Adipocyte (in vitro differentiated cells): ENCODE results near the gene KNDC1.
"Not testable (repeated sequence)": the region's sequence is repeated elsewhere in the genome, so short reads cannot be mapped to it uniquely, and the experiment has no call there.

Source experiments
- DNase-seq: peaks from one replicate; pipeline ENCODE4 v3.0.0-alpha.2; 2015; ENCODE audit warnings: low read depth
- H3K27me3 ChIP-seq: replicated peaks from 2 replicates; pipeline ENCODE4 v1.7.0; 2013; ENCODE audit warnings: mild to moderate bottlenecking, low read length, moderate library complexity; ENCODE audit not compliant: control insufficient read depth, insufficient read depth
- H3K36me3 ChIP-seq: 2 replicates; pipeline ENCODE4 v1.7.0; 2013; ENCODE audit warnings: low read length, mild to moderate bottlenecking, moderate library complexity; ENCODE audit not compliant: control insufficient read depth, insufficient read depth, severe bottlenecking
- H3K4me1 ChIP-seq: 2 replicates; pipeline ENCODE4 v1.7.0; 2013; ENCODE audit warnings: mild to moderate bottlenecking, low read length, moderate library complexity; ENCODE audit not compliant: control insufficient read depth, insufficient read depth
- H3K4me3 ChIP-seq: 2 replicates; pipeline ENCODE4 v1.7.0; 2013; ENCODE audit warnings: mild to moderate bottlenecking, low read length, moderate library complexity
- H3K9ac ChIP-seq: 2 replicates; pipeline ENCODE4 v1.7.0; 2013; ENCODE audit warnings: mild to moderate bottlenecking, low read length, moderate library complexity
- H3K9me3 ChIP-seq: 2 replicates; pipeline ENCODE4 v1.7.0; 2013; ENCODE audit warnings: mild to moderate bottlenecking, low read length, moderate library complexity; ENCODE audit not compliant: control insufficient read depth

The KNDC1 gene

DNA sequence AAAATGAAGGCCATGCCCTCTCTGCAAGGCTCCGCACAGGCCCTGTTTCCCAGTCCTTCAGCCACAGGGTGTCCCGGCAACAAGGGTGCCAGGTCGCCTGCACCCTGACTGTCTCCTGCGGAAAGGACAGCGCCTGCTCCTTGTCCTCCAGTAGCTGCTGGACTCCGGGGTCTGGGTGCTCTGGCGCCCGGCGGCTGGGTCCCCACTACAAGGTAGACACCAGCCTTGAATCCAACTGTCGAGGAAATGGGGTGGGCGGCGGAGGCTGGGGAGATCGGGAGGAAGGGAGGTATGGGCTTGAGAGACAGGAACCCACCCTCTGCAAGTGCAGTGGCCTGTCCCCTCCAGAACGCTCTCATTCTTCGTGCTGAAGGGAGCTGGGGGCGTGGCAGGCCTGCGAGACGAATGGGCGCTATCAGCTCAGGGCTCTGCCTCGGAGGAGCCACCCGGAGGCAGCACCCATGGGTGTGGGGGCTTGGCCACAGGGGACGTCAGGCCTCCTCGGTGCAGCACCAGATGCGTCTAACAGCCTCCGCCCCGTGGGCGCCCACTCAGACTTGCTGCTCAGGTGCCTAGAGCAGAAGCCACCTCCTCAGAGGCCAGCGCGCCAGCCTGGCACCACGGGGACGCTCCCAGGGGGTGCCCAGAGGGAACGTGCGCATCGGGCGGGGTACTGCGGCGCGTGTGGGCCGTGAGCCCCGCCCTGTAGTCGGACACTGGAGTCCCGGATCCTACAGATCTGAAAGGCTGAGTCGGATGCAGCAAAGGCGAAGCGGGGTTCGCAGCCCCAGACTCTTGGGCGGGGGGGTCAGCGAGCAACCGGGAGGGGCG, 101.1 kb downstream of the KNDC1 start:
- H3K9me3 ChIP-seq = no peaks in the 10 kb centered on the region
- H3K4me3 ChIP-seq = peak overlapping the region; percentile 76
- H3K4me1 ChIP-seq = peaks cover 39% of the 10 kb centered on the region
- no peaks in the 10 kb centered on the region for H3K27me3 ChIP-seq
- H3K9ac ChIP-seq = peak overlapping the region; percentile 80
- DNase-seq = peak; percentile 68
- H3K36me3 ChIP-seq = no peaks in the 10 kb centered on the region

DNA sequence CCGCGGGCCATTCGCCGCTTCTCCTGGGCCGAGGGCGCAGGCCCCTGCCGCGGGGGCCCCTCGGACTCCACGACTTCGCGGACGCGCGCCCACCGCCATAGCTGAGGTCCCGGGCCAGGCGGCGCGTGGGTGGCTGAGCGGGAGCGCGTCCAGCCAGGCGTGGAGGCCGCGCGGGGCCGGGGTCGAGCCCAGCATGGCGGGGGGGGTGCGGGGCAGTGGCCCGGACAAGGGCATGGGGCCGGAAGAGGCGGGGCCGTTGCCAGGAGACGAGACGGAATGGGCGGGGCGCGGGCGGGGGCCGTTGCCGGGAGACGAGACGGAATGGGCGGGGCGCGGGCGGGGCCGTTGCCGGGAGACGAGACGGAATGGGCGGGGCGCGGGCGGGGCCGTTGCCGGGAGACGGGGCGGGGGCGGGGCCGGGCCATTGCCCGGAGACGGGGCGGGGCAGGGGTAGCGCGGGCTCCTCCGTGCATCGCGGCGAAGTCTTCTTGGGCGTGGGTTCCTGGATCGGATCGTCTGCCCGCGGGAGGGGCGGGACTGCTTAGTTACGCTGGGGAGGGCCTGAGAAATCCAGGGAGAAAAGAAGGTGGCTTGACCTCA, 101.8 kb downstream of the KNDC1 start:
- H3K27me3 ChIP-seq = no peaks in the 10 kb centered on the region
- H3K4me1 ChIP-seq = peaks cover 42% of the 10 kb centered on the region
- H3K9ac ChIP-seq = peak overlapping the region; percentile 80
- H3K36me3 ChIP-seq = no peaks in the 10 kb centered on the region
- DNase-seq = peak; percentile 89
- H3K4me3 ChIP-seq = peak overlapping the region; percentile 76
- no peaks in the 10 kb centered on the region for H3K9me3 ChIP-seq

DNA sequence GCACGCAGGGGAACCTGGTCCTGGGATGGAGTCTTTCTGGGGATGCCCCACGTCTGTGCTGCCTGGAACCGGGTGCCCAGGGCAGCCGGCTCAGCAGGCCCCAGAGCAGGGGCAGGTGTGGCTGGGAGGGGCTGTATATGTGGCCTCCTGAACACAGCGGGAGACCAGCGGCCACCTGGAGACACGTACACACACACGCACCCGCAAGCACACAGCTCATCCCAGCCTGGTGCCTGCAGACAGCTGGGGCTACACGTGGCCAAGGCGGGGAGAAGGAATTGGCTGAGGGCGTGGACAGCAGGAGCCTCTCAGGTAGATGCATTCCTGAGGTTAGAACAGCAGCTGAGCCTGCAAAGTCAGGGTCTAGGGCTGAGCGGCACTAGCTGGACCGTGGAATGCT, 102.7 kb downstream of the KNDC1 start:
- Histone ChIP-seq H3K27me3 (no peaks in the 10 kb centered on the region), H3K9me3 (no peaks in the 10 kb centered on the region), H3K4me1 (peaks cover 38% of the 10 kb centered on the region), H3K36me3 (no peaks in the 10 kb centered on the region), H3K9ac (no peak overlapping the region), H3K4me3 (no peak overlapping the region)
- no peak for DNase-seq

DNA sequence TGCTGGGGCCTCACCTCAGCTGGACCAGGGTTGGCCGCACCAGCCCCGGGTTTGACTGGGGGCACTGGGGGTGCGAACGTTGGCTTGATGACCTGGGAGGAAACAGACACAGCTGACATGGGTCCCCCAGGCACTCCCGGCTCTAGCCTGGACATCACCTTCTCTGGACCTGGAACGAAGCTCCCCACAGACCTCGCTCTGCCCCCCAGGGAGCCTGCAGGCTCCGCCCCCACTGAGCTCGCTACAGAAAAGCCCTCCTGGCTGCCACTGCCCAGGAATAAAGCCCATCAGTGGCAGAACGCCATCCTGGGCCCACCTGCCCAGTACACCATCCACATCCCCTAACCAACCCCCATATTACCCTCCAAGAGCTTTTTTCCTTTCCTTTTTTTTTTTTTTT, 103.7 kb downstream of the KNDC1 start:
- H3K4me3 ChIP-seq = no peak overlapping the region
- no peaks in the 10 kb centered on the region for H3K36me3 ChIP-seq
- DNase-seq = no peak
- H3K4me1 ChIP-seq = peaks cover 33% of the 10 kb centered on the region
- H3K9me3 ChIP-seq = no peaks in the 10 kb centered on the region
- H3K9ac ChIP-seq = no peak overlapping the region
- no peaks in the 10 kb centered on the region for H3K27me3 ChIP-seq

DNA sequence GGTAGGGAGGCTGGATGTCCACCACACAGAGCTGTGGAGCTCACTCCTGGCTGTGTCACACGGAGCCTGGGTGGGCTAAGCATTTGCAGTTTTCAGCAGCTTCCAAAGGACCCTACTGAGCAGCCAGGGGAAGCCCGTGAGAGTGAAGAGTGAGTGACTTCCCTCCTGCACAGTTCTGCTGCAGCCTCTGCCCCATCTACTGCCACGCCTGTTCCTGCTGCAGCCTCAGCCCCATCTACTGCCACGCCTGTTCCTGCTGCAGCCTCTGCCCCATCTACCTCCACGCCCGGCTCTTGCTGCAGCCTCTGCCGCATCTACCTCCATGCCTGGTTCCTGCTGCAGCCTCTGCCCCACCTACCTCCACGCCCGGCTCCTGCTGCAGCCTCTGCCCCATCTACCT, 104.4 kb downstream of the KNDC1 start:
- H3K9me3 ChIP-seq = no peaks in the 10 kb centered on the region
- peaks cover 26% of the 10 kb centered on the region for H3K4me1 ChIP-seq
- no peak for DNase-seq
- H3K27me3 ChIP-seq = no peaks in the 10 kb centered on the region
- H3K36me3 ChIP-seq = no peaks in the 10 kb centered on the region
- no peak overlapping the region for H3K4me3 ChIP-seq
- no peak overlapping the region for H3K9ac ChIP-seq

DNA sequence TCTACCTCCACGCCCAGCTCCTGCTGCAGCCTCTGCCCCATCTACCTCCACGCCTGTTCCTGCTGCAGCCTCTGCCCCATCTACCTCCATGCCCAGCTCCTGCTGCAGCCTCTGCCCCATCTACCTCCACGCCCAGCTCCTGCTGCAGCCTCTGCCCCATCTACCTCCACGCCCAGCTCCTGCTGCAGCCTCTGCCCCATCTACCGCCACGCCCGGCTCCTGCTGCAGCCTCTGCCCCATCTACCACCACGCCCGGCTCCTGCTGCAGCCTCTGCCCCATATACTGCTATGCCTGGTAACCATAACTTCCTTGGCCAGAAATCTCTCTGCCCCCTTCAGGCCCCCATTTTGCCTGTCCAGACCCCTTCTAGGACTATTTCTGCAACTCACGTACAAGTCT, 105.0 kb downstream of the KNDC1 start:
- H3K4me1 ChIP-seq = peaks cover 21% of the 10 kb centered on the region
- H3K9me3 ChIP-seq, H3K27me3 ChIP-seq, H3K9ac ChIP-seq, H3K36me3 ChIP-seq, DNase-seq, H3K4me3 ChIP-seq: not testable (repeated sequence)

DNA sequence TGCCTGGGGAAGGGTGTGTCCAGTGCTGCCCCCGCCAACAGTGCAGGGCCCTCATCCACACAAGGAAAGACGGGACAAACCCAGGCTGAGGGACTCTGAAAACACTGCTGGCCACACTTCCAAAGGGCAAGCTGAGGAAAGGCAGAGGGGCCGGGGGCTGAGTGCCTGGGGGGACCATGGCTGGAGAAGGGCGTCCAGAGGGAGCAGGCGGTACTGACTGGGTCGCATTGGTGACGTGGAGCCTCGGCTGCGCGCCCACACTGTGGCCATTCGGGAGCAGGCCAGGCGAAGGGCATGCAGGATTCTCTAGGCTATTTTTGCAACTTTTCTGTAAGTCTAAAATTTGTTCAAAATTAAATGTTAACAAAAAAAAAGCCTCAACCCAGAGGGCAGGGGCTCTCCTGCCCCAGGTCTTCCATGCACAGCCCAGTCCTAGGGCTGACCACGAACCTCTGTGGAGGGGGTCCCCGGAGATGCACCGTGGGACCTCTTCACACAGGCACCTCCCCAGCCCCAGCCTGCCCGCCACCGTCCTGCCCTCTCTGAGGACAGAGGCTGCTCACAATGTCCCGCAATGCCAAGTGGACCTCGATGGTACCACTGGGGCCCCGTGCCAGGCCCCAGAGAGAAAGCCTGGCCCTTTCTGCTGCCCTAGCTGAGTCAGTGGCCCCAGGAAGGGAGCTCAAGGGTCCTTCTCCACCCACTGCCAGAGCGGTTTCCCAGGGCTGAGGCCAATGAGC, 106.2 kb downstream of the KNDC1 start:
- H3K9ac ChIP-seq = peak overlapping the region; percentile 20
- no peaks in the 10 kb centered on the region for H3K36me3 ChIP-seq
- DNase-seq = no peak
- peaks cover 13% of the 10 kb centered on the region for H3K4me1 ChIP-seq
- H3K9me3 ChIP-seq = no peaks in the 10 kb centered on the region
- H3K4me3 ChIP-seq = no peak overlapping the region
- H3K27me3 ChIP-seq = no peaks in the 10 kb centered on the region

DNA sequence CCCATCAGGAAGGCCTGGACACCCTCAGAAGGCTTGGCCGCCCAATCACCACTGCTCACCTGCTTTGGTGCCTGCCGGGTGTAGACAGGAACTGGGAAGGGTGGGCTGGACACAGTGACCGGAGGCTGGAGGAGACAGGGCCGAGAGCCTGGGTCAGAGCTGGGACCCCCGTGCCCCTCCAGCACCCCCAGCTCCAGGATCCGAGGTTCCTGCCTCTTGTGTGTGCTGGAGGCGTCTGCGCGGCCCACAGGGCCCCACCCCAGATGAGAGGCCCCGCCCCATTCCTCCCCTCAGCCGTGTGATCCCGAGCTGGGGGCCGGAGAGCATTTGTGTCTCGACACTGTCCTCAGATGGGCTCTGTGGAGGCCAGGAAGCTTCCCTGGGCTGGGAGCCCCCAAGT, 107.3 kb downstream of the KNDC1 start:
- no peak for DNase-seq
- Histone ChIP-seq H3K36me3 (no peaks in the 10 kb centered on the region), H3K27me3 (no peaks in the 10 kb centered on the region), H3K9ac (no peak overlapping the region), H3K4me1 (peaks cover 12% of the 10 kb centered on the region), H3K4me3 (no peak overlapping the region), H3K9me3 (no peaks in the 10 kb centered on the region)

DNA sequence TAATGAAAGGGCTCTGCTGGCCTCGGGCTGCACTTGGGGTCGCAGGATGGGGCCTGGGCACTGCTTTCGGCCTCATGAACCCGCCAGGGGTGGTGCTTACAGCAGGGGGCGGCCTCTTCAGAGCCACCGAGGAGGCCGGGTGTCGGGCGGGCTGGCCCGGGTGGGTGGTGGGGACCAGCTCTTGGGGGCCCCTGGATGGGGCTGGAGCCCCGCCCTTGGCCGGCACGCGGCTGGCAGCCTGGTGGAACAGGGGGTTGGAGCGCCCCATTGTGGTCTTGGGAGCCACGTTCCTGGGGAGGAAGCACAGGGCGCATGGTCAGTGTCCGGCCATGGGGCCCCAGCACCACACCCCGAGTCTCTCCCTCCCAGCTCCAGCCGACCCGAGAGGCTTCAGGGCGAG, 107.8 kb downstream of the KNDC1 start:
- no peak for DNase-seq
- H3K27me3 ChIP-seq = no peaks in the 10 kb centered on the region
- H3K9ac ChIP-seq = no peak overlapping the region
- H3K4me1 ChIP-seq = peaks cover 12% of the 10 kb centered on the region
- no peaks in the 10 kb centered on the region for H3K9me3 ChIP-seq
- H3K36me3 ChIP-seq = no peaks in the 10 kb centered on the region
- H3K4me3 ChIP-seq = no peak overlapping the region

DNA sequence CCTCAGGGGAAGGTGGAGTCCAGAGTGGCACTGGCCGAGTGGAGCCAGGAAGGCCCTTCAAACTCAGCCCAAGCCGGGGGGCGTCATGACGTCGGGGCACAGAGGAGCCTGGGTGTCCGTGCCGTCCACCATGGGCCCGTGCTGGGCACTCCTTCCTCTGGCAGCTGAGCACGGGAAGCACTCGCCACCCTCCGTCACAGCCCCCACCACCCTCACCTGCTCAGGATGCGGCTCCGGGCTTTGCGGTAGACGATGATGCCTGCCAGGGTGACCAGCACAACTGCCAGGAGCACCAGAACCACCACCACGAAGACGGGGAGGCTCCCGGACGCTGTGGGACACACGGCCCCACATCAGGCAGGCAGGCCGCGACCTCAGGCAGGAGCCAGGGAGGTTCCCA, 108.5 kb downstream of the KNDC1 start:
- Histone ChIP-seq H3K9ac (no peak overlapping the region), H3K4me1 (peaks cover 12% of the 10 kb centered on the region), H3K4me3 (no peak overlapping the region), H3K9me3 (no peaks in the 10 kb centered on the region), H3K27me3 (no peaks in the 10 kb centered on the region), H3K36me3 (no peaks in the 10 kb centered on the region)
- no peak for DNase-seq

DNA sequence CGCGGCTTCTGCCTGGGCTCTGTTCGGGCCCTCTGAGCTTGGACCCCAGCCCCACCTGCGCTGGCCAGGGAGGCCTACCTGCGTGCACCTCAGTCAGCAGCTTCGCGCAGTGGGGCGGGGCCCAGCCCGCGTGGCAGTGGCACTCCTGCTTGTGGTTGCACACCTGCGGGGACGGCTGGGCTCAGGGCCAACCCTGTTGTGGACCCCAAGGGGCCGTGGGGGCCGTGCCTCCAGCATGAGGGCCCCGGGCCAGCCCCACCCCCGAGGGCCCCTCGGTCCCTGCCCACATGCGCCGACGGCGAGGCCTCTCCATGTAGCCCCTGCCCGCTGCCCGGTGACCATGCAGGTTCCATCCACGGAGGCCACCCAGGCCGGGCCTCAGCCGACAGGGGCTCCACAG, 109.3 kb downstream of the KNDC1 start:
- Histone ChIP-seq H3K9ac (no peak overlapping the region), H3K27me3 (no peaks in the 10 kb centered on the region), H3K4me3 (no peak overlapping the region), H3K36me3 (no peaks in the 10 kb centered on the region), H3K4me1 (peaks cover 12% of the 10 kb centered on the region), H3K9me3 (no peaks in the 10 kb centered on the region)
- no peak for DNase-seq
